HL-60 (cell line): ENCODE results near the gene STK25.

Experiments
- GABPA ChIP-seq: IDR thresholded peaks from 2 replicates; pipeline ENCODE4 v1.6.1; 2012; ENCODE audit warnings: low read depth
- POLR2AphosphoS5 ChIP-seq: IDR thresholded peaks from 2 replicates; pipeline ENCODE4 v1.6.1; 2012; ENCODE audit warnings: low read depth
- SPI1 ChIP-seq: IDR thresholded peaks from 2 replicates; pipeline ENCODE4 v1.6.1; 2012; ENCODE audit warnings: low read depth, mild to moderate bottlenecking, borderline replicate concordance
- TF ChIP-seq, protein P1 (sequence below): IDR thresholded peaks from 2 replicates; pipeline ENCODE4 v1.6.1; 2012; ENCODE audit warnings: low read depth; ENCODE audit not compliant: insufficient replicate concordance
- TF ChIP-seq, protein P2 (sequence below): IDR thresholded peaks from one replicate; pipeline ENCODE4 v1.5.1; 2011; ENCODE audit warnings: low read length, control low read depth, inconsistent platforms; ENCODE audit not compliant: insufficient read depth

DNA sequence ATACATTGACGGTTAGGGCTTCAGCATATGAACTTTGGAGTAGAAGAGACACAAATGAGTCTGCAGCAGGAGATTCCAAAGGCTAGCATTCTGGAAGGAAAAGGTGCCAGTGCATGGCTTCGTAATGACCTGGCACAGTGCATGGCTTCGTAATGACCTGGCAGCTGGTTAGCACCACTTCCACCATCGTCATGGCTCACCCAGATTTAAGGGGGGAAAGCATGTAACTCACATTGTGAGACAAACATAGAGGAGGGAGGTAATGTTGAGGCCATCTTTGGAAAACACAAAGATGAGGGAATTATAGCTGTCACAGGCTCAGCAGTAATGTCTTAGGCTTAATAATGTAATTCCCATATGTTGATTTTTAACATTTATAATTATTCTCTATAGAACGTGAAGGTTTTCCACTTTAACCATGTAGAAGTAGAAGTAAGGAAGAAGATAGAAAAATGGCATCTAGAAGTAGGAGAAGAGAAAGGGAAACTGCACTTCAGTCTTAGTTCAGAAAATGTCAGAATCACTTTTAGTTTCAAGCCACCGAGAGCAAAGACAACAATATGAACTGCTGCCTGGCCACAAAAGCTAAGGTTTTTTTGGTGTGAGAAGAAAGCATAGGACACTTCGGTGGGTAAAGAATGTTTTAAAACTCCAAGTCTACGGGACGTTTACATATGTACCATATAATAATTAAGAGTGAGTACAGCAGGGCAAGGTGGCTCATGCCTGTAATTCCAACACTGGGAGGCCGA is 6.8 kb upstream of the STK25 start:
- TF ChIP-seq POLR2AphosphoS5: no peak
- TF ChIP-seq, protein P1, sequence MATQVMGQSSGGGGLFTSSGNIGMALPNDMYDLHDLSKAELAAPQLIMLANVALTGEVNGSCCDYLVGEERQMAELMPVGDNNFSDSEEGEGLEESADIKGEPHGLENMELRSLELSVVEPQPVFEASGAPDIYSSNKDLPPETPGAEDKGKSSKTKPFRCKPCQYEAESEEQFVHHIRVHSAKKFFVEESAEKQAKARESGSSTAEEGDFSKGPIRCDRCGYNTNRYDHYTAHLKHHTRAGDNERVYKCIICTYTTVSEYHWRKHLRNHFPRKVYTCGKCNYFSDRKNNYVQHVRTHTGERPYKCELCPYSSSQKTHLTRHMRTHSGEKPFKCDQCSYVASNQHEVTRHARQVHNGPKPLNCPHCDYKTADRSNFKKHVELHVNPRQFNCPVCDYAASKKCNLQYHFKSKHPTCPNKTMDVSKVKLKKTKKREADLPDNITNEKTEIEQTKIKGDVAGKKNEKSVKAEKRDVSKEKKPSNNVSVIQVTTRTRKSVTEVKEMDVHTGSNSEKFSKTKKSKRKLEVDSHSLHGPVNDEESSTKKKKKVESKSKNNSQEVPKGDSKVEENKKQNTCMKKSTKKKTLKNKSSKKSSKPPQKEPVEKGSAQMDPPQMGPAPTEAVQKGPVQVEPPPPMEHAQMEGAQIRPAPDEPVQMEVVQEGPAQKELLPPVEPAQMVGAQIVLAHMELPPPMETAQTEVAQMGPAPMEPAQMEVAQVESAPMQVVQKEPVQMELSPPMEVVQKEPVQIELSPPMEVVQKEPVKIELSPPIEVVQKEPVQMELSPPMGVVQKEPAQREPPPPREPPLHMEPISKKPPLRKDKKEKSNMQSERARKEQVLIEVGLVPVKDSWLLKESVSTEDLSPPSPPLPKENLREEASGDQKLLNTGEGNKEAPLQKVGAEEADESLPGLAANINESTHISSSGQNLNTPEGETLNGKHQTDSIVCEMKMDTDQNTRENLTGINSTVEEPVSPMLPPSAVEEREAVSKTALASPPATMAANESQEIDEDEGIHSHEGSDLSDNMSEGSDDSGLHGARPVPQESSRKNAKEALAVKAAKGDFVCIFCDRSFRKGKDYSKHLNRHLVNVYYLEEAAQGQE: no peak
- TF ChIP-seq, protein P2, sequence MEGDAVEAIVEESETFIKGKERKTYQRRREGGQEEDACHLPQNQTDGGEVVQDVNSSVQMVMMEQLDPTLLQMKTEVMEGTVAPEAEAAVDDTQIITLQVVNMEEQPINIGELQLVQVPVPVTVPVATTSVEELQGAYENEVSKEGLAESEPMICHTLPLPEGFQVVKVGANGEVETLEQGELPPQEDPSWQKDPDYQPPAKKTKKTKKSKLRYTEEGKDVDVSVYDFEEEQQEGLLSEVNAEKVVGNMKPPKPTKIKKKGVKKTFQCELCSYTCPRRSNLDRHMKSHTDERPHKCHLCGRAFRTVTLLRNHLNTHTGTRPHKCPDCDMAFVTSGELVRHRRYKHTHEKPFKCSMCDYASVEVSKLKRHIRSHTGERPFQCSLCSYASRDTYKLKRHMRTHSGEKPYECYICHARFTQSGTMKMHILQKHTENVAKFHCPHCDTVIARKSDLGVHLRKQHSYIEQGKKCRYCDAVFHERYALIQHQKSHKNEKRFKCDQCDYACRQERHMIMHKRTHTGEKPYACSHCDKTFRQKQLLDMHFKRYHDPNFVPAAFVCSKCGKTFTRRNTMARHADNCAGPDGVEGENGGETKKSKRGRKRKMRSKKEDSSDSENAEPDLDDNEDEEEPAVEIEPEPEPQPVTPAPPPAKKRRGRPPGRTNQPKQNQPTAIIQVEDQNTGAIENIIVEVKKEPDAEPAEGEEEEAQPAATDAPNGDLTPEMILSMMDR: no peak
- no peak for TF ChIP-seq GABPA
- TF ChIP-seq SPI1: no peak
